PC-3 (cell line): ENCODE results near the gene MRPL43. TPM values are rescaled to one million over a fixed set of nuclear protein-coding genes. Genes with fewer than 3 reads are reported as not detected.

Experiments
- ATAC-seq: fragments of 200-7000 bp; cut with Tn5 transposase; 2 replicates; pipeline ENCODE4 v1.9.1; 2020; ENCODE audit warnings: mild to moderate bottlenecking, moderate library complexity
- BruUV-seq: library from RNA; stranded (reverse); fragments of 400-500 nt; replicated peaks from 2 replicates; lab custom pipeline; 2021; lab: Mats Ljungman, UMichigan
- CTCF ChIA-PET: fragments of 300-600 bp; sonication (Branson Sonifier 250); formaldehyde crosslinking; loops from one replicate; lab custom pipeline; 2022; ENCODE audit warnings: antibody characterized with exemption; lab: Charles Lee
- POLR2A ChIA-PET: fragments of 300-600 bp; sonication (Branson Sonifier 250); formaldehyde crosslinking; loops from one replicate; lab custom pipeline; 2022; ENCODE audit warnings: antibody characterized with exemption; ENCODE audit not compliant: unreplicated experiment; lab: Charles Lee
- DNase-seq: peaks from one replicate; pipeline ENCODE4 v3.0.0-alpha.2; 2015
- H2AFZ ChIP-seq: fragments of 300-600 bp; sonication (generic); 2 replicates; pipeline ENCODE4 v1.6.0; 2016; ENCODE audit warnings: antibody characterized with exemption, low read length
- H3F3A ChIP-seq: fragments of 300-600 bp; sonication (generic); one replicate; pipeline ENCODE4 v1.6.0; 2017; ENCODE audit warnings: antibody characterized with exemption, low read length, control low read depth, mild to moderate bottlenecking; ENCODE audit not compliant: unreplicated experiment
- H3K27ac ChIP-seq: fragments of 300-600 bp; sonication (generic); 2 replicates; pipeline ENCODE4 v1.5.1; 2016; ENCODE audit warnings: mild to moderate bottlenecking, low read length
- H3K27me3 ChIP-seq: fragments of 300-600 bp; sonication (generic); 2 replicates; pipeline ENCODE4 v1.6.1; 2016; ENCODE audit warnings: low read length, mixed read lengths
- H3K36me3 ChIP-seq: fragments of 300-600 bp; sonication (generic); 2 replicates; pipeline ENCODE4 v1.6.1; 2016; ENCODE audit warnings: low read depth, mixed run types, low read length, mixed read lengths
- H3K4me1 ChIP-seq: fragments of 300-600 bp; sonication (generic); 2 replicates; pipeline ENCODE4 v1.5.1; 2016; ENCODE audit warnings: low read length; ENCODE audit not compliant: insufficient read depth
- H3K4me2 ChIP-seq: fragments of 300-600 bp; sonication (generic); 2 replicates; pipeline ENCODE4 v1.6.0; 2016; ENCODE audit warnings: low read length
- H3K4me3 ChIP-seq: fragments of 300-600 bp; sonication (generic); 2 replicates; pipeline ENCODE4 v1.5.1; 2016; ENCODE audit warnings: mild to moderate bottlenecking, low read length, mixed read lengths
- H3K79me2 ChIP-seq: fragments of 300-600 bp; sonication (generic); 2 replicates; pipeline ENCODE4 v1.6.1; 2017; ENCODE audit warnings: low read length, mixed read lengths
- H3K9ac ChIP-seq: fragments of 300-600 bp; sonication (generic); 2 replicates; pipeline ENCODE4 v1.6.0; 2016; ENCODE audit warnings: mild to moderate bottlenecking, low read length
- H3K9me2 ChIP-seq: fragments of 300-600 bp; sonication (generic); replicated peaks from 2 replicates; pipeline ENCODE4 v1.6.1; 2016; ENCODE audit warnings: mixed run types, low read length, mixed read lengths
- H3K9me3 ChIP-seq: fragments of 300-600 bp; sonication (generic); 2 replicates; pipeline ENCODE4 v1.6.1; 2016; ENCODE audit warnings: low read length, mixed read lengths
- H4K20me1 ChIP-seq: fragments of 300-600 bp; sonication (generic); 2 replicates; pipeline ENCODE4 v1.6.1; 2016; ENCODE audit warnings: low read length, mixed read lengths
- EZH2 ChIP-seq: fragments of 300-600 bp; sonication (generic); IDR thresholded peaks from one replicate; pipeline ENCODE4 v1.6.1; 2017; ENCODE audit warnings: antibody characterized with exemption, mild to moderate bottlenecking, low read length; ENCODE audit not compliant: unreplicated experiment
- EZH2phosphoT487 ChIP-seq: fragments of 300-600 bp; sonication (generic); IDR thresholded peaks from 2 replicates; pipeline ENCODE4 v1.6.1; 2018; ENCODE audit warnings: mild to moderate bottlenecking, antibody characterized with exemption, low read length, borderline replicate concordance
- intact Hi-C: fragments of 100-400 bp; cut with micrococcal nuclease; formaldehyde crosslinking; loops from 2 replicates; pipeline ENCODE4 v1.9.0; 2023
- total RNA-seq: library from RNA; depleted of rRNA; stranded (reverse); fragments of >200 nt; gene quantifications from 2 replicates; pipeline ENCODE4 v1.2.3, GENCODE V29; 2014
- TF ChIP-seq, protein P1 (sequence below): fragments of 300-600 bp; sonication (generic); conservative IDR thresholded peaks from 2 replicates; pipeline ENCODE4 v1.5.1; 2017; ENCODE audit warnings: antibody characterized with exemption, low read depth, mild to moderate bottlenecking, low read length

MRPL43 gene
- total RNA-seq, 1 experiment from 2014 or later: 81.0 TPM

- TF ChIP-seq EZH2 (no peak), EZH2phosphoT487 (no peak)
- TF ChIP-seq, protein P1, sequence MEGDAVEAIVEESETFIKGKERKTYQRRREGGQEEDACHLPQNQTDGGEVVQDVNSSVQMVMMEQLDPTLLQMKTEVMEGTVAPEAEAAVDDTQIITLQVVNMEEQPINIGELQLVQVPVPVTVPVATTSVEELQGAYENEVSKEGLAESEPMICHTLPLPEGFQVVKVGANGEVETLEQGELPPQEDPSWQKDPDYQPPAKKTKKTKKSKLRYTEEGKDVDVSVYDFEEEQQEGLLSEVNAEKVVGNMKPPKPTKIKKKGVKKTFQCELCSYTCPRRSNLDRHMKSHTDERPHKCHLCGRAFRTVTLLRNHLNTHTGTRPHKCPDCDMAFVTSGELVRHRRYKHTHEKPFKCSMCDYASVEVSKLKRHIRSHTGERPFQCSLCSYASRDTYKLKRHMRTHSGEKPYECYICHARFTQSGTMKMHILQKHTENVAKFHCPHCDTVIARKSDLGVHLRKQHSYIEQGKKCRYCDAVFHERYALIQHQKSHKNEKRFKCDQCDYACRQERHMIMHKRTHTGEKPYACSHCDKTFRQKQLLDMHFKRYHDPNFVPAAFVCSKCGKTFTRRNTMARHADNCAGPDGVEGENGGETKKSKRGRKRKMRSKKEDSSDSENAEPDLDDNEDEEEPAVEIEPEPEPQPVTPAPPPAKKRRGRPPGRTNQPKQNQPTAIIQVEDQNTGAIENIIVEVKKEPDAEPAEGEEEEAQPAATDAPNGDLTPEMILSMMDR: no peak
- H3K9ac ChIP-seq: peak overlapping the region; percentile 85
- no TSS peak for BruUV-seq
- CTCF ChIA-PET: no interaction called here
- no peaks in the 10 kb centered on the region for H4K20me1 ChIP-seq
- peak overlapping the region; percentile 95 for H3K27ac ChIP-seq
- DNase-seq (no peak), ATAC-seq (no peak)
- H3K4me1 ChIP-seq: peaks cover 8% of the 10 kb centered on the region
- H3K9me3 ChIP-seq: no peaks in the 10 kb centered on the region
- POLR2A ChIA-PET: no interaction called here
- intact Hi-C loops: no loop called here
- peaks cover 16% of the 10 kb centered on the region for H3K79me2 ChIP-seq
- H3K27me3 ChIP-seq: no peaks in the 10 kb centered on the region
- no peaks in the 10 kb centered on the region for H3F3A ChIP-seq
- peaks cover 9% of the 10 kb centered on the region; the same call in 1 of the 2 replicates for H3K36me3 ChIP-seq
- 0 out of 2 replicates have a peak overlapping the region, but pooled peaks have one; percentile 80 for H2AFZ ChIP-seq
- H3K4me2 ChIP-seq: peak overlapping the region; percentile 96
- no peaks in the 10 kb centered on the region for H3K9me2 ChIP-seq
- H3K4me3 ChIP-seq: peak overlapping the region; percentile 83
Measured at GRCh38 chr10:101033276-101033675, 46.0 kb upstream of the MRPL43 start.

GRCh38 chr10:101032637-101033224, 45.4 kb upstream of the MRPL43 start:
- peaks cover 16% of the 10 kb centered on the region for H3K79me2 ChIP-seq
- H3F3A ChIP-seq: no peaks in the 10 kb centered on the region
- H3K4me3 ChIP-seq: peak overlapping the region; percentile 83
- H3K9ac ChIP-seq: peak overlapping the region; percentile 85
- peaks cover 8% of the 10 kb centered on the region; the same call in 1 of the 2 replicates for H3K36me3 ChIP-seq
- H3K9me2 ChIP-seq: no peaks in the 10 kb centered on the region
- peaks cover 8% of the 10 kb centered on the region for H3K4me1 ChIP-seq
- no peak for TF ChIP-seq EZH2
- TF ChIP-seq, protein P1: no peak
- TF ChIP-seq EZH2phosphoT487: no peak
- no peaks in the 10 kb centered on the region for H3K9me3 ChIP-seq
- POLR2A ChIA-PET: no interaction called here
- peak overlapping the region; percentile 96 for H3K4me2 ChIP-seq
- H3K27me3 ChIP-seq: no peaks in the 10 kb centered on the region
- ATAC-seq: peak; percentile 64
- H3K27ac ChIP-seq: peak overlapping the region; percentile 95
- H2AFZ ChIP-seq: peak overlapping the region; percentile 80
- peak; percentile 77 for DNase-seq
- TSS peak; percentile 32 for BruUV-seq
- CTCF ChIA-PET: no interaction called here
- H4K20me1 ChIP-seq: no peaks in the 10 kb centered on the region
- intact Hi-C loops: no loop called here
